Stimulated activated CD8-positive, alpha-beta memory T cell treated with anti-CD3 and anti-CD28 coated beads, Interleukin-15, amount 100 ng/mL, for 48 hours (primary cell): ENCODE measurements around the gene MAP3K4.

Source experiments
- DNase-seq, 2 donors: peaks; one replicate each; pipeline ENCODE4 v3.0.0-alpha.2; 2020; ENCODE audit warnings: low read depth in 2 of 2

Gene MAP3K4

GRCh38 chr6:161000632-161001031 lies 9.1 kb downstream of the MAP3K4 start:
- no peak for DNase-seq

GRCh38 chr6:161001421-161001820 lies 9.9 kb downstream of the MAP3K4 start:
- no peak for DNase-seq

- no peak for DNase-seq
Observed at GRCh38 chr6:161003336-161003735, 11.8 kb downstream of the MAP3K4 start.

GRCh38 chr6:161008245-161008644 lies 16.7 kb downstream of the MAP3K4 start:
- no peak for DNase-seq

- DNase-seq = no peak
Observed at GRCh38 chr6:161009991-161010390, 18.4 kb downstream of the MAP3K4 start.

- no peak for DNase-seq
Observed at GRCh38 chr6:161010418-161010817, 18.8 kb downstream of the MAP3K4 start.

GRCh38 chr6:161011492-161012480 lies 20.2 kb downstream of the MAP3K4 start:
- no peak for DNase-seq

- no peak for DNase-seq
Observed at GRCh38 chr6:161013695-161014094, 22.1 kb downstream of the MAP3K4 start.

GRCh38 chr6:161017766-161018564 lies 26.4 kb downstream of the MAP3K4 start:
- no peak for DNase-seq

GRCh38 chr6:161019324-161019839 lies 27.8 kb downstream of the MAP3K4 start:
- DNase-seq = no peak

- no peak for DNase-seq
Observed at GRCh38 chr6:161021543-161021942, 30.0 kb downstream of the MAP3K4 start.

- DNase-seq = no peak
Observed at GRCh38 chr6:161021998-161022743, 30.6 kb downstream of the MAP3K4 start.

- no peak for DNase-seq
Observed at GRCh38 chr6:161023316-161023715, 31.7 kb downstream of the MAP3K4 start.

GRCh38 chr6:161024364-161024920 lies 32.9 kb downstream of the MAP3K4 start:
- no peak for DNase-seq

GRCh38 chr6:161027385-161027784 lies 35.8 kb downstream of the MAP3K4 start:
- no peak for DNase-seq

GRCh38 chr6:161029195-161029809 lies 37.7 kb downstream of the MAP3K4 start:
- DNase-seq = no peak

GRCh38 chr6:161031721-161032495 lies 40.3 kb downstream of the MAP3K4 start:
- DNase-seq = no peak

GRCh38 chr6:161033667-161034066 lies 42.1 kb downstream of the MAP3K4 start:
- no peak for DNase-seq

- DNase-seq = no peak
Observed at GRCh38 chr6:161035182-161035980, 43.8 kb downstream of the MAP3K4 start.

- no peak for DNase-seq
Observed at GRCh38 chr6:161035981-161036263, 44.4 kb downstream of the MAP3K4 start.
